ENCODE data around the gene MAN1C1.

The MAN1C1 gene

GRCh38 chr1:25820247-25821111, 203.9 kb downstream of the MAN1C1 start:
- in situ Hi-C loops (cut with HindIII; ENCODE audit: low sequenced_read_pairs) = no loop called here

GRCh38 chr1:25821112-25821476, 204.5 kb downstream of the MAN1C1 start:
- in situ Hi-C loops (cut with HindIII; ENCODE audit: low sequenced_read_pairs) = no loop called here

- in situ Hi-C loops (cut with HindIII; ENCODE audit: low sequenced_read_pairs) = no loop called here
These were observed 205.1 kb downstream of the MAN1C1 start for GRCh38 chr1:25821630-25822091.

- in situ Hi-C loops (cut with HindIII; ENCODE audit: low sequenced_read_pairs) = no loop called here
These were observed 209.0 kb downstream of the MAN1C1 start for GRCh38 chr1:25825605-25826004.

GRCh38 chr1:25826571-25826970, 210.0 kb downstream of the MAN1C1 start:
- in situ Hi-C loops (cut with HindIII; ENCODE audit: low sequenced_read_pairs) = no loop called here

- in situ Hi-C loops (cut with HindIII; ENCODE audit: low sequenced_read_pairs) = no loop called here
These were observed 211.9 kb downstream of the MAN1C1 start for GRCh38 chr1:25828491-25828890.

- in situ Hi-C loops (cut with HindIII; ENCODE audit: low sequenced_read_pairs) = no loop called here
These were observed 212.5 kb downstream of the MAN1C1 start for GRCh38 chr1:25829046-25829445.

GRCh38 chr1:25831569-25832196, 215.1 kb downstream of the MAN1C1 start:
- in situ Hi-C loops (cut with HindIII; ENCODE audit: low sequenced_read_pairs) = no loop called here

GRCh38 chr1:25832336-25833037, 215.9 kb downstream of the MAN1C1 start:
- in situ Hi-C loops (cut with HindIII; ENCODE audit: low sequenced_read_pairs) = no loop called here

GRCh38 chr1:25833158-25833557, 216.6 kb downstream of the MAN1C1 start:
- in situ Hi-C loops (cut with HindIII; ENCODE audit: low sequenced_read_pairs) = no loop called here

Data from endothelial cell of hepatic sinusoid (primary cell).